ENCODE results near the gene GBGT1.

The GBGT1 gene

GRCh38 chr9:133142684-133143622 is 20.8 kb downstream of the GBGT1 start:
- TF ChIP-seq CTCF (IDR thresholded peaks at IDR 0.05; ENCODE audit: insufficient read depth, low read depth, low read length, missing control alignments), result no peak
- H3K4me3 ChIP-seq (ENCODE audit: low read depth, low read length), result no peak overlapping the region; the same call in 1 of the 2 replicates
- peak; percentile 77 for DNase-seq (ENCODE audit: low read depth)

- DNase-seq (ENCODE audit: low read depth), result peak; percentile 87
- peak overlapping the region; percentile 5; the same call in 1 of the 2 replicates for H3K4me3 ChIP-seq (ENCODE audit: low read depth, low read length)
- no peak for TF ChIP-seq CTCF (IDR thresholded peaks at IDR 0.05; ENCODE audit: insufficient read depth, low read depth, low read length, missing control alignments)
Measured at GRCh38 chr9:133141833-133142595, 21.7 kb downstream of the GBGT1 start.

GRCh38 chr9:133140606-133141005 is 23.1 kb downstream of the GBGT1 start:
- TF ChIP-seq CTCF (IDR thresholded peaks at IDR 0.05; ENCODE audit: insufficient read depth, low read depth, low read length, missing control alignments), result no peak
- H3K4me3 ChIP-seq (ENCODE audit: low read depth, low read length), result no peak overlapping the region
- no peak for DNase-seq (ENCODE audit: low read depth)

- DNase-seq (ENCODE audit: low read depth), result no peak
- no peak overlapping the region for H3K4me3 ChIP-seq (ENCODE audit: low read depth, low read length)
- no peak for TF ChIP-seq CTCF (IDR thresholded peaks at IDR 0.05; ENCODE audit: insufficient read depth, low read depth, low read length, missing control alignments)
Measured at GRCh38 chr9:133140174-133140505, 23.6 kb downstream of the GBGT1 start.

GRCh38 chr9:133139246-133140173 is 24.2 kb downstream of the GBGT1 start:
- TF ChIP-seq CTCF (IDR thresholded peaks at IDR 0.05; ENCODE audit: insufficient read depth, low read depth, low read length, missing control alignments), result no peak
- no peak overlapping the region for H3K4me3 ChIP-seq (ENCODE audit: low read depth, low read length)
- DNase-seq (ENCODE audit: low read depth), result no peak

- H3K4me3 ChIP-seq (ENCODE audit: low read depth, low read length), result no peak overlapping the region
- TF ChIP-seq CTCF (IDR thresholded peaks at IDR 0.05; ENCODE audit: insufficient read depth, low read depth, low read length, missing control alignments), result no peak
- no peak for DNase-seq (ENCODE audit: low read depth)
Measured at GRCh38 chr9:133137451-133138231, 26.1 kb downstream of the GBGT1 start.

Data from GM12865 (cell line).